ENCODE data around the gene BCDIN3D.

The BCDIN3D gene

GRCh38 chr12:49795654-49796105 lies 47.2 kb downstream of the BCDIN3D start:
- DNase-seq, result no peak

- no peak for DNase-seq
Measured at GRCh38 chr12:49794811-49795653, 47.9 kb downstream of the BCDIN3D start.

- no peak for DNase-seq
Measured at GRCh38 chr12:49794021-49794420, 48.9 kb downstream of the BCDIN3D start.

DNA sequence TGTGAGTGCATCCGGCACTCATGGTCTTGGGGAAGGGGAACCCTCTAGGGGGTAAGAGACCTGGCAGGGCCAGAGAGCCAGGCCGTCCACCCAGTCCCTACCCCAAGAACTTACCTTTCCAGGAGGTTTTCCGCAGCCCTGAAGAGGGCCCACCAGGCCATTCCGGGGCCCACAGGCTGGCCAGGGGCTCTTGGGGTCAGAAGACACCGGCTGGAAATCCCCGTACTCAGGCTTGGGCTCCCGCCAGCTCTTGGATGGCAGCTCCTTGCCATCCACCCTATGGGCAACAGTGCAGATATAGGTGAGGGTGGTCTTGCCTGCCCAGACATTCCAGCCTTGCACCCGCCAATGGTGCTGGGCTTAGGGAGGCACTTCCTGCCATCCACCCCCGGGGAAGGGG lies 49.3 kb downstream of the BCDIN3D start:
- DNase-seq, result no peak

GRCh38 chr12:49792976-49793580 lies 49.8 kb downstream of the BCDIN3D start:
- DNase-seq, result no peak

DNA sequence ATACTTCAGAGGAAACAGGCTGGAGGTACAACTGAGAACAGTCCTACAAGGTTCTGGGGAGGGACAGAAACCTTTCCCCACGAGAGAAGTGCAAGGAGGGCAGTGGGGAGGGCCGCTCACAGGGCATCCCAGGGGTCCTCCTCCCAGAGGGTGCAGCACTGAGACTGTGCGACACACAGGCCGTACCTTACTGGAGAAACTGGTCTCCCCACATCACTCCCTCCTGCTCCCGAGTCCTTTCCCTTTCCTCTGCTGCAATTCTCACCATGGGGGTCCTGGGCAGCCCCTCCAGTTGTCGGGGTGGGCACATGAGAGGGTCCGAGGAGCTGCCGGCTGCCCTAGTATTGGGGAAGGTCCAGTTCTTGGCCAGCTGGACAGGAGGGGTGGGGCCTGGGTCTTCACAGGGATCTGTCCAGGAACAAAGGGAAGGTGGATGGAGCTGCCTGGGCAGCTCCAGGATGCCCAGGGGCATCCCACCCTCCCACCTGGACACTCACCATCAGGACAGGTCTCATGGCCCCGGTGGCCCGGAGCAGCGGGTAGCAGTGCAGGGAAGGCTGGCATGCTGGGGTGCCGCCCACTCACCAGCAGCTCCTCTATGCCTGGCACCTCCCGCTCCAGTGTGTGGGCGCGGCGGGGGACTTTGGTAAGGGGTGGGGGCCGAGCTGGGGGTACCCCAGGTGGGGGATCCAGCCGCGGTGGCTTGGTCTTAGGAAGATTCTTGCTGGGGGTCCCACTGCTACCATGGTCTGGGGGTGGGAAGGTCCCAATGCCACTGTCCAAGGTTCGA lies 50.5 kb downstream of the BCDIN3D start:
- no peak for DNase-seq

- no peak for DNase-seq
Measured at GRCh38 chr12:49791700-49792099, 51.2 kb downstream of the BCDIN3D start.

- DNase-seq, result no peak
Measured at GRCh38 chr12:49790741-49791555, 52.0 kb downstream of the BCDIN3D start.

DNA sequence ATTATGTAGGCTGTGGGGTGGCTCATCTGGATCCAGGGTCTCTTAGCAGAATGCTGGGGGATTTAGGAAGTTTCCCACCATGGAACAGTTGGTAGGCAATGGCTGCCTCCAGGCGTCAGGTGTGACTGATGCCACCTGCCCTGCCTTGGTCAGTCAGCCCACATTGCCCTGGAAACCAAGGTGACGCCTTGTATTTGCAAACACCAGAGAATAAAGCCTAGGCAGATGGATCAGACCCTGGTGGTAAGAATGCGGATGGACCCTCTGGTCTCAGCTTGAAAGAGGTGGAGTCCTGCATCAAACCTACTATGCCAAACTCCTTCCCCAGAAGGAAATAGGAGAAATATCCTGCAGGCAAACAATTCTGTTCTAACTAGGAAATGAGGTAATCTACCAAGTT lies 52.9 kb downstream of the BCDIN3D start:
- DNase-seq, result no peak

DNA sequence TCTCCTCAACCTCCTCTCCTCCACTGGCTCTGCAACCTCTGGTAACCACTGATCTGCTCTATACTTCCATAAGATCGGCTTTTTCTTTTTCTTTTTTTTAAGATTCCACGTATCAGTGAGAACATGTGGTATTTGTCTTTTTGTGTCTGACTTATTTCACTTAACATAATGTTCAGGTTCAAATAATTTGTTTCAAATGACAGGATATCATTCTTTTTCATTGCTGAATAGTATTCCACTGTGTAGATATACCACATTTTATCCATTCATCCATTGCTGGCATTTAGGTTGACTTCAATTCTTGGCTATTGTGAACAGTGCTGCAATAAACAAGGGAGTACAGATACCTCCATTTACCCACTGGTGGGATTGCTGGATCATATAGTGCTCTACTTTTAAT lies 55.2 kb downstream of the BCDIN3D start:
- DNase-seq, result no peak
